ENCODE results near the gene STK33.
A peak's percentile ranks its signal among the peaks of the same experiment; 100 is the strongest.
"Not testable (repeated sequence)": the region's sequence is repeated elsewhere in the genome, so short reads cannot be mapped to it uniquely, and the experiment has no call there.

STK33 gene

DNA sequence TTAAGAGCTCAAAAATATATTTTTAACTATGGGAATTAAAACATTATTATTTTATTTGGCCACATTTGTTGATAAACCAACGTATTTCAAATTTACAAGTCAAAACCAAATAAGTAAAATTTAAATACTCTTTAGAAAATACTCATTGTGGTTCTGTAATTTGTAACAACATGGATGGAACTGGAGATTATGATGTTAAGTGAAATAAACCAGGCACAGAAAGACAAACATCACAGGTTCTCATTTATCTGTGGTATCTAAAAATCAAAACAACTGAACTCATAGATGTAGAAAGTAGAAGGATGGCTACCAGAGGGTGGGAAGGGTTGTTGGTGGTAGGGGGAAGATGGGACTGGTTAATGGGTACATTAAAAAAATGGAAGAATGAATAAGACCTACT, 50.8 kb downstream of the STK33 start:
- DNase-seq (ENCODE audit: low read depth) = no peak

DNA sequence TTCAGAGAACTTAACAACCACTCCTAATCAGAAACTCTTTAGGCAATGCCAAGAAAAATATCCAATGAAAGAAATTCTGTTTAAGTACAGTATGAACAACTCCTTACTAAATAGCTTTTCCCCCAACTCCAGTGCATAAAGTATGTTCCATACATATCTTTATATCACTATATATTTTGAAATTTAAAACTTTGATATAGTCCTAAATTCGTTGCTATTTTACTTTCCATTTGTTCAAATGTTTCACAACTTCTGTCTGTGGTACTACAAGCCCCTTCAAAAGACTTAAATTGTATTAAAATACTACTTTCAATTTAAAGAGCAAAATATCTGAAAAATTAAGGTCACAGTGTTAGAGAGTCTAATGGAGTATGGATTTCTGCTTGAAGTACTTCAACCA, 52.6 kb downstream of the STK33 start:
- DNase-seq (ENCODE audit: low read depth) = no peak

- no peak for DNase-seq (ENCODE audit: low read depth)
These were observed 60.7 kb downstream of the STK33 start for GRCh38 chr11:8533332-8533731.

- no peak for DNase-seq (ENCODE audit: low read depth)
These were observed 61.6 kb downstream of the STK33 start for GRCh38 chr11:8532475-8532874.

DNA sequence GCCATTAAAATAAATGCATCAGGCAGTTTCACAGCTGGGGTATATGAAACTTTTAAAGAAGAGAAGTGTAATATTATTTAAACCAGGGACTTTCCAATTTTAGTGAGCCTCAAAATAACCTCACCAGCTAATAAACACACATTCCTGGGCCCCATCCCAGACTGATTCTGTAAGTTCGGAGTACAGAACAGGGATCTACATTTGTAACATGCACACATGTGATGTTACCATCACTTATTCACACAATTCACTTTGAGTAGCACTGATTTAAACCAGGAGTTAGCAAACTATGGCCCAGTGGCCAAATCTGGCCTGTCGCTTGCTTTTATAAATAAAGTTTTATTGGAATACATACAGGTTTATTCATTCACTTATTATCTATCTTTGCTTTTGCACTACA, 62.0 kb downstream of the STK33 start:
- DNase-seq (ENCODE audit: low read depth) = no peak

DNA sequence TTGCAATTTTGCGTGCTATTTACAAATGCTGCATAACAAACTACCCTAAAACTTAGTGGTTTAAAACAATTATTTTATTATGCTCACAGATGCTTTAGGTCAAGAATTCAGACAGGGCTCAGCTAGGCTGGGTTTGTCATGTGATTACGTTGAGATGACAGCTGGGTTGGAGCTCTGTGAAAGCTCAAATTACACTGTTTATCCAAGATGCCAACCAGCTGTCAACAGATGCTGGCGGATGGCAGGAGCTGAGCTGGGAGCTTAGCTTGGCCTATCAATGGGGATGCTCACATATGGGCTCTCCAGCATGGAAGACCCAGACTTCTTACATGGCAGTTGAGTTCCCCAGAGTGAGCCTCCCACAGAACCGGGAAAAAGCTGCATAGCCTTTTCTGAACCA, 62.7 kb downstream of the STK33 start:
- DNase-seq (ENCODE audit: low read depth) = peak; percentile 24

GRCh38 chr11:8527939-8528338, 66.1 kb downstream of the STK33 start:
- DNase-seq (ENCODE audit: low read depth) = peak; percentile 11

- no peak for DNase-seq (ENCODE audit: low read depth)
These were observed 70.6 kb downstream of the STK33 start for GRCh38 chr11:8523396-8523795.

DNA sequence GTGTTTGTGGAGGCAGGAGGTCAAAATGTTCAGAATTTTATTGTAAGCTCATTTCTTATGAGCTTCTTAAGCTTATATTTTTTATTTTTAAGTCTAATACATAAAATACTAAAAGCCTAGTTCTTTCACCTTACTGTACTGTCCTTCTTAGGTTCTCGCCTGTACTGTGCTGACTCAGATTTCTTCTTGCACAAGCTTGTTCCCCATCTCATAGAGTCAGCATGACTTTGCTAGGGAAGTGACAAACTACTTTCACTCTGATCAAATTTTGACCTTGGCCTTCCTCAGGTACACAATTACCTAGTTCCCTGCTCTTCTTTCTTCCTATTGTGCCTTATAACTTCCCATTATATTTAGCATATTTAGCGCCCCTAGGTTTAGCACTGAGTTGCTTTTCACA, 81.5 kb downstream of the STK33 start:
- DNase-seq (ENCODE audit: low read depth) = peak; percentile 7

DNA sequence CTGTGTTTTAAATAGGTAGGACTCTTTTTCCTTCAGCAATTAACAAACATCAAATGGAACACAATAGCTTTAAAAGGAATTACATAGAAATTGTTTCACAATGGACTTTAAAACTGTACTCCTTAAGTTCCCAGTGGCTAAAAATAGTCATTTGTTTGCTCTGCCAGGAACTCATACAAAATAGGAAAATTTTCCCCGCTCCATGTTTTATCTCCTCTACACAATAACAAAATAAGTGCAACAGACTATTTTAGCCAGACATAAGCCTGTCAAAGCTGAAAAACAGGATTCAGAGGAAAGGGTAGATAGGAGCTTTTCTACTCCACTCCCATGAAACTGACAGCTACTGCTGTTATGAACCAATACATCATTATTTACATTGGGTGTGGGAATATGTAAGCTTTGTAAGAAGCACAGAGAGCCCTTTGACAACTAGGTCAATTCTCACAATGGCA, 90.1 kb downstream of the STK33 start:
- DNase-seq (ENCODE audit: low read depth) = no peak

GRCh38 chr11:8501836-8502235, 92.2 kb downstream of the STK33 start:
- DNase-seq (ENCODE audit: low read depth) = peak; percentile 19

DNA sequence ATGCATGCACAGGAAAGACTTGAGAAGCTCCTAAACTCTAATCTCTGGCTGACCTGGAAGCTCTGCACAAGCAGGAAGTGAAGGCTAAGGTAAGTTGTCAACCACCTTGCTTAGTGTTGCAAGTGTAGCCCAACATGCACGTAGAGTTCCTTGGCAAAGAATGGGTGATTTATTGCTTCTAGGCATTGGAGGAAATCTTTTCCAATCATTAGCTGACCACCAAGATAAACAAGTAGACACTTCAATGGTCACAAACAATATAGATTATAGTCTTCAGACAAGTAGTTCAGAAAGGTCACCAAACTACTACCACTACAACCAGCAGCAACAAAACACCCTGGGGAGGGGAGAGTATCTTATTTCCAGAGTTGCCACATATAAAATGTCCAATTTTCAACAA, 105.6 kb downstream of the STK33 start:
- DNase-seq (ENCODE audit: low read depth) = no peak

DNA sequence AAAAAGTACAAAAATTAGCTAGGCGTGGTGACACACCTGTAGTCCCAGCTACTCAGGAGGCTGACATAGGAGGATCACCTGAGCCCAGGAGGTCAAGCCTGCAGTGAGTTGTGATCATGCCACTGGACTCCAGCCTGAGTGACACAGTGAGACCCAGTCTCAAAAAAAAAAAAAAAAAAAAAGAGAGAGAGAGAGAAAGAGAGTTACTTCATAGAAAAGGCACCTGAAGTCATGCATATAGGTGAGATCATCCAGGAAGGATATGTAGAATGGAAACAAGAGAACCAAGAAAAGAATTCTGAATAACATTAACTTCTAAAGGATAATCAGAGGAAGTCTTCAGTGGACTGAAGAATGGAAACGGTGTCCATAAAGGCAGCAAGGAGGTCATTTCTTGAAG, 106.8 kb downstream of the STK33 start:
- no peak for DNase-seq (ENCODE audit: low read depth)

DNA sequence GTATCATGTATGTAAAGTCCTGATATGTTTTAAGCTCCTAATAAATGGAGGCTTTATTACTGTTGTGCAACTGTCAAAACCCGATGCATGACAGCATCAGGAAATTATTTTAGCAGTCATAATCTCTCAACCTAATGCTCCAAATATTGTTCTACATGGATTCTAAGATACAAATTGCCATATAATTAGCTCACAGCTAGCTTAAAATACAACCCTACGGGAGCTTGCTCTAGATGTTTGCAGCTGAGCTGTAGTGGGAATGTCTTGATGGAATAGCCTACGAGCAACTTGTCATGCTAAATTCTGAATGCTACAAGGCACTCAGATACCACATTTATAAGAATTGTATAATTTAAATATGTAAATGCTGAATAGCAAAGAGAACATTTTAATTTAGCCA, 109.8 kb downstream of the STK33 start:
- DNase-seq (ENCODE audit: low read depth) = no peak

- DNase-seq (ENCODE audit: low read depth) = peak; percentile 36
These were observed 113.2 kb downstream of the STK33 start for GRCh38 chr11:8480858-8481257.

DNA sequence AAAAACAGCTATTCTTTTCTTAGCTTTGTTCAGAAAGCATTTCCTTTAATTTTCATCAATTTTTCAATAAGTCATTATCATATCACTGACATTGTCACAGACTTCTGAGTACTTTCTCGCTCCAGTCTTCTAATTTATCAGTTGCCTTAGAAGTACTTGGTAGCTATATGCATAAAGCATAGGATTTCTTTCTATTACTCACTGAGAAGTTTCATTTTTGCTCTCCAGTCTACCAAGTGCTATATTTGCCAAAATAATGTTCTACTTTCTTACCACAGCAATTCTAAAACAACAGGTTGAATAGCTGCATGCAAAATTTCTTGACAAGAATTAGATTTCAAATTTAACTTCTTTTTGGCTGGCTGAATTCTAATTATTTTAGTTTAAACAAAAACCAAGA, 116.3 kb downstream of the STK33 start:
- DNase-seq (ENCODE audit: low read depth) = no peak

GRCh38 chr11:8477151-8477550, 116.9 kb downstream of the STK33 start:
- DNase-seq (ENCODE audit: low read depth) = no peak

- not testable (repeated sequence) for DNase-seq (ENCODE audit: low read depth)
These were observed 126.2 kb downstream of the STK33 start for GRCh38 chr11:8467806-8468205.

GRCh38 chr11:8467356-8467755, 126.7 kb downstream of the STK33 start:
- DNase-seq (ENCODE audit: low read depth) = not testable (repeated sequence)

DNA sequence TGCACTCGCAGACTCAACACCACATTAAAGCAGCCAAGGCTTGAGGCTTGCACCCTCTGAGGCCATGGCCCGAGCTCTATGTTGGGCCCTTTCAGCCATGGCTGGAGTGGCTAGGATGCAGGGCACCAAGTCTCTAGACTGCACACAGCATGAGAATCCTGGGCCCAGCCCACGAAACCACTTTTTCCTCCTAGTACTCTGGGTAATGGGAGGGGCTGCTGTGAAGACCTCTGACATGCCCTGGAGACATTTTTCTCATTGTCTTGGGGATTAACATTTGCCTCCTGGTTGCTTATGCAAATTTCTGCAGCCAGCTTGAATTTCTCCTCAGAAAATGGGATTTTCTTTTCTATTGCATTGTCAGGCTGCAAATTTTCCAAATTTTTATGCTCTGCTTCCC, 127.1 kb downstream of the STK33 start:
- not testable (repeated sequence) for DNase-seq (ENCODE audit: low read depth)

- DNase-seq (ENCODE audit: low read depth) = no peak
These were observed 134.2 kb downstream of the STK33 start for GRCh38 chr11:8459711-8460399.

GRCh38 chr11:8442301-8442700, 151.7 kb downstream of the STK33 start:
- no peak for DNase-seq (ENCODE audit: low read depth)

GRCh38 chr11:8440649-8441048, 153.4 kb downstream of the STK33 start:
- no peak for DNase-seq (ENCODE audit: low read depth)

- DNase-seq (ENCODE audit: low read depth) = no peak
These were observed 164.5 kb downstream of the STK33 start for GRCh38 chr11:8429483-8429882.
